Activated T-helper 2 cell treated with anti-CD3 and anti-CD28 coated beads, Interferon-gamma antibody, Interleukin-2, Interleukin-4, amounts not matched to agents 10 μg/mL and 5 μg/mL and 100 μg/mL, durations not matched to agents 14 hours and 24 hours and 36 hours (primary cell): ENCODE measurements around the gene PRSS23. TPM values are rescaled to one million over a fixed set of nuclear protein-coding genes. Genes with fewer than 3 reads are reported as not detected.

Source experiments
- DNase-seq: peaks from one replicate; pipeline ENCODE4 v3.0.0; 2021; ENCODE audit warnings: low spot score
- H3K27ac Mint-ChIP-seq: one replicate; pipeline ENCODE4 v1.8.0; 2021; ENCODE audit warnings: mixed read lengths
- H3K27me3 Mint-ChIP-seq: one replicate; pipeline ENCODE4 v1.8.0; 2021; ENCODE audit warnings: low read depth, mixed read lengths
- H3K36me3 Mint-ChIP-seq: one replicate; pipeline ENCODE4 v1.8.0; 2021; ENCODE audit warnings: low read depth, mixed read lengths
- H3K4me1 Mint-ChIP-seq: one replicate; pipeline ENCODE4 v1.8.0; 2021; ENCODE audit warnings: low read depth, mixed read lengths
- H3K4me3 Mint-ChIP-seq: one replicate; pipeline ENCODE4 v1.8.0; 2021; ENCODE audit warnings: low read depth, mild to moderate bottlenecking, moderate library complexity, mixed read lengths
- H3K9me3 Mint-ChIP-seq: one replicate; pipeline ENCODE4 v1.8.0; 2021; ENCODE audit warnings: mixed read lengths
- intact Hi-C: fragments of 100-400 bp; cut with micrococcal nuclease; formaldehyde crosslinking; loops from one replicate; pipeline ENCODE4 v1.15.1; 2023
- total RNA-seq: library from RNA; stranded (reverse); gene quantifications from 2 replicates; pipeline ENCODE4 v1.2.3, GENCODE V29; 2022

The PRSS23 gene
- total RNA-seq, 1 donor from 2014 or later = 5.4 TPM

- Mint-ChIP-seq H3K27me3 (peaks cover 32% of the 10 kb centered on the region), H3K36me3 (no peaks in the 10 kb centered on the region), H3K4me3 (no peak overlapping the region), H3K9me3 (no peaks in the 10 kb centered on the region), H3K27ac (no peak overlapping the region), H3K4me1 (peaks cover 5% of the 10 kb centered on the region)
- no peak for DNase-seq
- intact Hi-C loops = no loop called here
These were observed 4.8 kb upstream of the PRSS23 start for GRCh38 chr11:86795511-86795910.

DNA sequence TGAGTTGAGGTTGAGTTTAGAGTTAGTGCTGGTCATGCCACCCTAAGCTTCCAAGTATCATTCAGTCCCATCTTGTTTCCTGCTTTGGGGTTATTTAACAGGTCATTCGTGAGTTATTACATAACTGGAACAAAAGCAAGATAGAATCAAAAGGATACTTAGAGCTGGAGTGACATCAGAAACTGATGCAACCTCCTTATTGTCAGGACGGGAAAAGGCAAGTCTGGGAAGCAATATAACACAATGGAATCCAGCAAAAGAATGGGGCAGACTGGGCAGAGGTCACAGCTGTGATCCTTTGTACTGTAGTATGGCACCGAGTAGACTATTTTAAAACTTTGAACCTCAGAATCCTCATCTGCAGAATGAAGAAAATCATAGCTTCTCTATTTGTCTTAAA lies 4.4 kb upstream of the PRSS23 start:
- no peak for DNase-seq
- intact Hi-C loops = no loop called here
- Mint-ChIP-seq H3K4me1 (peaks cover 7% of the 10 kb centered on the region), H3K9me3 (no peaks in the 10 kb centered on the region), H3K4me3 (no peak overlapping the region), H3K27me3 (peaks cover 36% of the 10 kb centered on the region), H3K36me3 (no peaks in the 10 kb centered on the region), H3K27ac (no peak overlapping the region)

DNA sequence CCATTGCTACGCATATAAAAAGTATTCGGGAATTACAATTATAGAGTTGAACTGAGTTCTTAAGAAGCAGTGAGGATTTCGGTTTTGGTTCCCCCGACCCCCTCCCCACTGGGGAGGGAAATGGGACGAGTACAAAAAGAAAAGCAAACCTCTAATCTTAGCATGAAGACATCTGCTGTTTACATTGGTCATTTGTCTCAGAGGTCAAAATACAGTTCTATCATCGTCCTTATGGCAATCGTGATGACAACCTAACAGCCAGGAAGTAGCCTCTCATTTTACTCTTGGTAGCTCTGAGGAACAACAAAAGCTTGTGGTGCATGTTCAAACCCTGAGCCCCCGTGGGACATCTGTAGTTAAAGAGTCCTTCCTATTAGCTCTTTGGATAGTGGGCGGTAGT lies 3.2 kb upstream of the PRSS23 start:
- no peaks in the 10 kb centered on the region for H3K36me3 Mint-ChIP-seq
- intact Hi-C loops = no loop called here
- H3K27me3 Mint-ChIP-seq = peaks cover 44% of the 10 kb centered on the region
- H3K4me3 Mint-ChIP-seq = no peak overlapping the region
- H3K4me1 Mint-ChIP-seq = peaks cover 15% of the 10 kb centered on the region
- no peak for DNase-seq
- no peaks in the 10 kb centered on the region for H3K9me3 Mint-ChIP-seq
- H3K27ac Mint-ChIP-seq = no peak overlapping the region

DNA sequence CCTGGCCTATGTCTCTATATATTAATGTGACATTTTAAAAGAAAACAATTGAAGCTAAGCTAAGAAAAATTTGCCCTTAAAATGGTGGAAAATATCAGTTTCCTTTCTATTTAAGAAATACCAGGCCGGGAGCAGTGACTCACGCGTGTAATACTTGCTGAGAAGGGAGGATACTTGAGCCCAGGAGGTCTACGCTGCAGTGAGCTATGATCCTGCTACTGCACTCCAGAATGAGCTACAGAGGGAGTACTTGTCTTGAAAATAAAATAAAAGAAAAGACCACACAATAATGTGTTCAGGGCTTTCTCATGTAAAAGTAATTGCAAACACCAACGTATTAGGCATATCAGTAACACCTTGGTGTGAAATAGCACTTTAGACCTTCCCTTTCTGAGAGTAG lies 1.4 kb upstream of the PRSS23 start:
- Mint-ChIP-seq H3K36me3 (no peaks in the 10 kb centered on the region), H3K4me3 (peak overlapping the region; percentile 8), H3K9me3 (no peaks in the 10 kb centered on the region), H3K27me3 (peaks cover 53% of the 10 kb centered on the region), H3K4me1 (peaks cover 32% of the 10 kb centered on the region), H3K27ac (no peak overlapping the region)
- DNase-seq = no peak
- intact Hi-C loops = no loop called here

DNA sequence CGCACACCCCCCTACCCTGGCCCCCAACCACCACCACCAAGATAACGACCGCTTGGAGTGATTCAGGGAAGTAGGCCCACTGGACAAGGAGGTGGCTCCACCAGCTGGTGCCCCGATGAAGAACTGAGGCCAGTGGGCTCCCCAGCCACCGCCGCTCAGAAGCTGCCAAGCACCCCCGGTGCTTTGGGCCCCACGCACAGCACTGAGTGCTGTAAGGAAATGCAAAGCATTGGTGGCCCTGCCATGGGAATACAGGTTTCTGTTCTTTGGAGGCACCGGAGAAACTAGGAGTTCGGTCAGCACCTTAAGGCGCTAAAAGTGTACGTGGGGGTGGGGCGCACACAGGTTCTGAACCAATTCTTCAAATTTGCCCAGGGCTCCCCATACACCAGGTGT lies 664 bp upstream of the PRSS23 start:
- Mint-ChIP-seq H3K4me1 (peaks cover 36% of the 10 kb centered on the region), H3K4me3 (peak overlapping the region; percentile 54), H3K36me3 (no peaks in the 10 kb centered on the region), H3K27ac (no peak overlapping the region), H3K9me3 (no peaks in the 10 kb centered on the region), H3K27me3 (peaks cover 54% of the 10 kb centered on the region)
- DNase-seq = no peak
- intact Hi-C loops = loop anchor here (10.0 kb wide), 3 partner anchors 235 to 1175 kb away; partner anchors contain the start of genes DLG2, PICALM, TMEM126B and TMEM135

DNA sequence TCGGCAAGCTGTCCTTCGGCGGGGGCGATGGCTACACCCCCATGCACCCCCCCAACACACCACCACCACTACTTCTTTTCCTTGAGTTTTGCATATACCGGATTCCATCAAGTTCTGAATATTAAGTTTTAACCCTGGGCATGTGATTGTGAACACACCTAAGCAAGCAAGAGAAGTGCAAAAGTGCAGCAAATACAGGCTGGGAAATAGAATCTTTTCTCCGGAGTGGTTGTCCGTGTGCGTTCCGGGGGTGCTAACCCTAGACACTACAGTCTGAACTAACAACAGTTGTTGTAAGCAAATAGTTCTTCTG lies 574 bp downstream of the PRSS23 start:
- Mint-ChIP-seq H3K4me3 (peak overlapping the region; percentile 75), H3K9me3 (no peaks in the 10 kb centered on the region), H3K27me3 (peaks cover 51% of the 10 kb centered on the region), H3K4me1 (peaks cover 45% of the 10 kb centered on the region), H3K36me3 (no peaks in the 10 kb centered on the region), H3K27ac (no peak overlapping the region)
- no peak for DNase-seq
- intact Hi-C loops = loop anchor here (10.0 kb wide), 3 partner anchors 234 to 1176 kb away; partner anchors contain the start of genes DLG2, PICALM, TMEM126B and TMEM135

- no peaks in the 10 kb centered on the region for H3K9me3 Mint-ChIP-seq
- no peaks in the 10 kb centered on the region for H3K36me3 Mint-ChIP-seq
- no peak overlapping the region for H3K27ac Mint-ChIP-seq
- peaks cover 50% of the 10 kb centered on the region for H3K4me1 Mint-ChIP-seq
- no peak for DNase-seq
- intact Hi-C loops = loop anchor here (10.0 kb wide), 3 partner anchors 233 to 1177 kb away; partner anchors contain the start of genes DLG2, PICALM, TMEM126B and TMEM135
- H3K4me3 Mint-ChIP-seq = no peak overlapping the region
- H3K27me3 Mint-ChIP-seq = peaks cover 50% of the 10 kb centered on the region
These were observed 1.0 kb downstream of the PRSS23 start for GRCh38 chr11:86801364-86801763.

DNA sequence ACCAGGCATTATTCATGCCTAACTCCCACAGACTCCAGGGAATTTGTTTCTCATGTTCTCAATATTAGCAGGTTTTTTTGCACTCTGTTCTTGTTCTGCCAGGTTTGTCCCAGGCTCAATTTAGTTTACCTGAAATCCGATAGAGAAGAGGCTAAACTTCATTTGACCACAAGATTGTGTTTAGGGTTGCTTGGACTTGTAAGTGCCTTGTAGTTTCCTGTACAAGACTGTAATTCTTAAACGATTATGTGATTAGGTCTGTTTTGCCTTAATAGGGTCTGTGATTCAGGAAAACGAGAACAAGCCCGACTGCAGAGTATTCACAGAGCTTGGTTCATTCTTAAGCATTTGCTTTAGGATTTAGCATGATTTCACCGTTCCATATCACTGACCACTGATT lies 1.8 kb downstream of the PRSS23 start:
- Mint-ChIP-seq H3K9me3 (no peaks in the 10 kb centered on the region), H3K4me3 (no peak overlapping the region), H3K27me3 (peaks cover 48% of the 10 kb centered on the region), H3K27ac (no peak overlapping the region), H3K36me3 (no peaks in the 10 kb centered on the region), H3K4me1 (peaks cover 57% of the 10 kb centered on the region)
- intact Hi-C loops = loop anchor here (10.0 kb wide), 3 partner anchors 233 to 1177 kb away; partner anchors contain the start of genes DLG2, PICALM, TMEM126B and TMEM135
- DNase-seq = no peak

GRCh38 chr11:86802601-86803051 lies 2.3 kb downstream of the PRSS23 start:
- no peaks in the 10 kb centered on the region for H3K36me3 Mint-ChIP-seq
- intact Hi-C loops = loop anchor here (10.0 kb wide), 3 partner anchors 232 to 1178 kb away; partner anchors contain the start of genes DLG2, PICALM, TMEM126B and TMEM135
- peaks cover 59% of the 10 kb centered on the region for H3K4me1 Mint-ChIP-seq
- no peak for DNase-seq
- H3K27me3 Mint-ChIP-seq = peaks cover 50% of the 10 kb centered on the region
- H3K4me3 Mint-ChIP-seq = no peak overlapping the region
- H3K9me3 Mint-ChIP-seq = no peaks in the 10 kb centered on the region
- no peak overlapping the region for H3K27ac Mint-ChIP-seq

DNA sequence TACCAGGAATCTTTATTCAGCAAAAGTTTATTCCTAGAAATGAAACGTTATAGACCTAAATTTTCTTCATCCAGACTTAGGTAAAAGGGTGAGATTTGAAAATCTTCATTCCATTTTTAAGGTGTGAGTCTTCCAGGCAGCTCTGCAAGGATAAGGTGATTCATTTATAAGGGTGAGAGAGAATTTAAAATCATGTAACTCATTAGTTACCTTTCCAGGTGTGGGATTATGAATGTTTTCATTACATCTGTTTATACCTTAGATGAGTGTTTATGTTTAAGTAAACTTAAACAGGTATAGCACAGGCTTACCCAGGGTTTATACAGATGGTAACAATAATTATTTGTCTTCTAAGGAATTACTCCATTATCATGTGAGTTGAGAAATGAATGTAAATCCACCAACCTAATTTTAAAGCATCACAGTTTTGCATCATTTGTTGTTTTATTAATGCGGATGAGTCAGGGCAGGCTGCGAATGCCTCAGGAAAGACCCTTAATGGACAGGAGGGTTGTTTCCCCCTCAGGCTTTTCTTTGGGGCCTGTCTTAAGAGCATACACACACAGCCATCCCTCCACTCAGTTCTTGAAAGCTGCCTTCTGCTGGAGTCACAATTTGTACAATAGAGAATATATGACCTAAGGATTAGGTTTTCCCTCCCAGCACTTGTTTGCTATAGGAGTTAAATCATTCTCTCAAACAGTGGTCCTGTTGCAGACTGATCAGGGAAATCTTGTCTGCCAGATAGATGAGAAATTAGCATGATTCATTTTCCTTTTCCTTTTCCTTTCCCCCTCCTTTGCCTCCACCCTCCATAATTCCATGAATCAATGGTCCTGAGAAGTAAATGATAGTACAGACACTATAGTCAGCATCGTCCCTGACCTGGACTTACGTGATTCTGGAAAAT lies 3.0 kb downstream of the PRSS23 start:
- H3K4me3 Mint-ChIP-seq = no peak overlapping the region
- no peaks in the 10 kb centered on the region for H3K9me3 Mint-ChIP-seq
- no peaks in the 10 kb centered on the region for H3K36me3 Mint-ChIP-seq
- DNase-seq = no peak
- intact Hi-C loops = loop anchor here (10.0 kb wide), 3 partner anchors 231 to 1179 kb away; partner anchors contain the start of genes DLG2, PICALM, TMEM126B and TMEM135
- H3K27ac Mint-ChIP-seq = peak overlapping the region; percentile 15
- H3K4me1 Mint-ChIP-seq = peaks cover 60% of the 10 kb centered on the region
- H3K27me3 Mint-ChIP-seq = peaks cover 44% of the 10 kb centered on the region

- Mint-ChIP-seq H3K27ac (no peak overlapping the region), H3K9me3 (no peaks in the 10 kb centered on the region), H3K36me3 (no peaks in the 10 kb centered on the region), H3K27me3 (peaks cover 34% of the 10 kb centered on the region), H3K4me1 (peaks cover 55% of the 10 kb centered on the region), H3K4me3 (no peak overlapping the region)
- no peak for DNase-seq
- intact Hi-C loops = loop anchor here (5.0 to 10.0 kb wide), 6 partner anchors 230 to 1180 kb away; partner anchors contain the start of genes DLG2, PICALM, TMEM126B and TMEM135
These were observed 4.6 kb downstream of the PRSS23 start for GRCh38 chr11:86804951-86805350.

DNA sequence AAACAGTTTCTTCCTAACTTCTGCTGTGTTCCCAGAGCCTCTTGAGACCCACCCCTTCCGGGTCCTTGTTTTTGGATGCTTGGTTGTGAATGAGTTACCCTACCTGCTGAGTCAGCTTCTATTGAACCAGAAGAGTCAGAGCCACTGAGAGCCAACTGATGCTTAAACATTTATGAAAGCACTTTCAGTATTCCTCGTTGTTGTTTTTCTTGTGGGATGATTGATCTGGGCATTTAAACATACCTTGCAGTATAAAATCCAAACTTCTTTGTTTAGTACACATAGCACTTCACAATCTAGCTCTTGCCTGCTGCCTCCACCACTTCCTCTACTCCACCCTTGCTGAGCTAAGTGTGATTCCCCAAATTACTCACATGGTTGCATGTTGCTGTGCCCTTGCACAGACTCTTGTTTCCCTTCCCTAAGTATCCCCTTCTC lies 5.5 kb downstream of the PRSS23 start:
- Mint-ChIP-seq H3K27ac (peak overlapping the region; percentile 72), H3K36me3 (no peaks in the 10 kb centered on the region), H3K9me3 (no peaks in the 10 kb centered on the region), H3K4me1 (peaks cover 54% of the 10 kb centered on the region), H3K27me3 (peaks cover 31% of the 10 kb centered on the region), H3K4me3 (no peak overlapping the region)
- intact Hi-C loops = loop anchor here (1.0 to 10.0 kb wide), 12 partner anchors 63 to 1181 kb away; partner anchors contain the start of genes DLG2, PICALM, TMEM126B and TMEM135
- DNase-seq = peak; percentile 38

- Mint-ChIP-seq H3K4me1 (peaks cover 47% of the 10 kb centered on the region), H3K9me3 (no peaks in the 10 kb centered on the region), H3K4me3 (no peak overlapping the region), H3K36me3 (no peaks in the 10 kb centered on the region), H3K27ac (no peak overlapping the region), H3K27me3 (peaks cover 27% of the 10 kb centered on the region)
- no peak for DNase-seq
- intact Hi-C loops = loop anchor here (1.0 to 10.0 kb wide), 12 partner anchors 64 to 1182 kb away; partner anchors contain the start of genes DLG2, PICALM, TMEM126B and TMEM135
These were observed 6.6 kb downstream of the PRSS23 start for GRCh38 chr11:86806903-86807302.
